MM.1S (cell line): ENCODE measurements around the gene COMMD10.

Experiments used
- CTCF ChIP-seq: fragments of 300-600 bp; sonication (generic); IDR thresholded peaks from 2 replicates; pipeline ENCODE4 v1.5.1; 2016; ENCODE audit warnings: antibody characterized with exemption, low read length, mixed read lengths
- EZH2 ChIP-seq: fragments of 300-600 bp; sonication (generic); optimal IDR thresholded peaks from 2 replicates; pipeline ENCODE3; 2017; ENCODE audit warnings: low read depth, mild to moderate bottlenecking, antibody characterized with exemption, low read length, mixed read lengths
- EZH2phosphoT487 ChIP-seq: fragments of 300-600 bp; sonication (generic); IDR thresholded peaks from 2 replicates; pipeline ENCODE4 v1.6.1; 2018; ENCODE audit warnings: antibody characterized with exemption, low read length

GRCh38 chr5:116174111-116174510, 89.3 kb downstream of the COMMD10 start:
- TF ChIP-seq CTCF (no peak), EZH2phosphoT487 (no peak), EZH2 (no peak)
